ENCODE results near the gene INHBB.

INHBB gene

GRCh38 chr2:120374821-120375220 lies 28.9 kb downstream of the INHBB start:
- TF ChIP-seq CTCF (IDR thresholded peaks at IDR 0.05; ENCODE audit: borderline replicate concordance, control extremely low read depth, extremely low read depth, insufficient read depth, missing control alignments) = no peak
- no peak for DNase-seq (ENCODE audit: low spot score)
- in situ Hi-C loops (cut with MboI; ENCODE audit: low sequenced_read_pairs, unreplicated experiment) = no loop called here

GRCh38 chr2:120375251-120376020 lies 29.5 kb downstream of the INHBB start:
- DNase-seq (ENCODE audit: low spot score) = no peak
- TF ChIP-seq CTCF (IDR thresholded peaks at IDR 0.05; ENCODE audit: borderline replicate concordance, control extremely low read depth, extremely low read depth, insufficient read depth, missing control alignments) = no peak
- in situ Hi-C loops (cut with MboI; ENCODE audit: low sequenced_read_pairs, unreplicated experiment) = no loop called here

- TF ChIP-seq CTCF (IDR thresholded peaks at IDR 0.05; ENCODE audit: borderline replicate concordance, control extremely low read depth, extremely low read depth, insufficient read depth, missing control alignments) = no peak
- in situ Hi-C loops (cut with MboI; ENCODE audit: low sequenced_read_pairs, unreplicated experiment) = no loop called here
- DNase-seq (ENCODE audit: low spot score) = no peak
Observed at GRCh38 chr2:120376101-120376500, 30.2 kb downstream of the INHBB start.

DNA sequence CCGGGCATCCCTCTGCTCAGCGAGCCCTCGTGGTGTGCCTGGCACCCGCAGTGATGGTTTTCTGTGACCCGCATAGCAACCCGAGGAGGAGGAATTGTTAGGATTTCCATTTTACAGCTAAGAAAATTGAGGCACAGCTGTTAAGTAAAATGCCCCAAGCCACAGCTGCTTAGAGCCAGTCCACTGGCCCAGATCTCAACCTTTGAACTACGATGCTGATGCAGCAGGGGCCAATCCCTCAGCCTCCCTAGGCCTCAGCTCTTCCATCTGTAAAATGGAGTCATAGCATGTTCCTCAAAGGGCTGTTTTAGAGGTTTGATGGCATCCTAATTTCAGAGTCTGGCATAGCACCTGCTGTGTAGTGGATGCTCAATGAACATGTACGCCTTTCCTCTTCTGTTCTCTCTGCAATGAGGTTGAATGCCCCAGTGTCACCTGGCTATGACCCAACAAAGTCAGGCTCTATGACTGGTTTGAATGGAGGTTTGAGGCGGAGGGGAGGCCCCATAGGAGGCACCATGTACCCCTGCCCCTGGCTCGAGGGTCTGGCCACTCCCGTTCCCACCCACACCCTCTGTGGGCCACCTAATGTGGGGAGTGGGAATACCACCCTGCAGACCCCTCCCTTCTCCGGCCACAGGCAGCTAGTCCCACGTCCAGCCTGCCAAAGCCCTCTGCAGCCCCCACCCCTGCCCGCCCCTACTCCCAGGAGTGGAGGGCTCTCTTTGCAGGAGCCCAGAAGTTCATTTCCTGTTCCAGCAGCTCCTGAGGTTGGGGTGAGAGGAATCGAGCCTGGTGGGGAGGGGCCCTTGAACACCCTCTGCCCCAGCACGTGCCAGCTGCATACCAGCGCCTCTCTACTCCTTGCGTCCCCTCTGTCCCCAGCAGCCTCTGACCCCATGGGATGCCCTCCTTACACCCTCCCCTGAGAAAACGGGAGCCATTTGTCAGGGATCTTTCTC lies 31.0 kb downstream of the INHBB start:
- TF ChIP-seq CTCF (IDR thresholded peaks at IDR 0.05; ENCODE audit: borderline replicate concordance, control extremely low read depth, extremely low read depth, insufficient read depth, missing control alignments) = no peak
- in situ Hi-C loops (cut with MboI; ENCODE audit: low sequenced_read_pairs, unreplicated experiment) = no loop called here

GRCh38 chr2:120378605-120379004 lies 32.7 kb downstream of the INHBB start:
- in situ Hi-C loops (cut with MboI; ENCODE audit: low sequenced_read_pairs, unreplicated experiment) = no loop called here
- no peak for TF ChIP-seq CTCF (IDR thresholded peaks at IDR 0.05; ENCODE audit: borderline replicate concordance, control extremely low read depth, extremely low read depth, insufficient read depth, missing control alignments)
- no peak for DNase-seq (ENCODE audit: low spot score)

More for the DNA sequence above, 31.0 kb downstream of the INHBB start:
- DNase-seq (ENCODE audit: low spot score) = no peak
